Measurements from ENCODE around the gene MARCHF3. TPM values are rescaled to one million over a fixed set of nuclear protein-coding genes. Genes with fewer than 3 reads are reported as not detected.

MARCHF3 gene, protein sequence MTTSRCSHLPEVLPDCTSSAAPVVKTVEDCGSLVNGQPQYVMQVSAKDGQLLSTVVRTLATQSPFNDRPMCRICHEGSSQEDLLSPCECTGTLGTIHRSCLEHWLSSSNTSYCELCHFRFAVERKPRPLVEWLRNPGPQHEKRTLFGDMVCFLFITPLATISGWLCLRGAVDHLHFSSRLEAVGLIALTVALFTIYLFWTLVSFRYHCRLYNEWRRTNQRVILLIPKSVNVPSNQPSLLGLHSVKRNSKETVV
- total RNA-seq (2014; rRNA removed; shearing (Covaris generic)), result 2.3 and 3.4 TPM in 2 replicates

DNA sequence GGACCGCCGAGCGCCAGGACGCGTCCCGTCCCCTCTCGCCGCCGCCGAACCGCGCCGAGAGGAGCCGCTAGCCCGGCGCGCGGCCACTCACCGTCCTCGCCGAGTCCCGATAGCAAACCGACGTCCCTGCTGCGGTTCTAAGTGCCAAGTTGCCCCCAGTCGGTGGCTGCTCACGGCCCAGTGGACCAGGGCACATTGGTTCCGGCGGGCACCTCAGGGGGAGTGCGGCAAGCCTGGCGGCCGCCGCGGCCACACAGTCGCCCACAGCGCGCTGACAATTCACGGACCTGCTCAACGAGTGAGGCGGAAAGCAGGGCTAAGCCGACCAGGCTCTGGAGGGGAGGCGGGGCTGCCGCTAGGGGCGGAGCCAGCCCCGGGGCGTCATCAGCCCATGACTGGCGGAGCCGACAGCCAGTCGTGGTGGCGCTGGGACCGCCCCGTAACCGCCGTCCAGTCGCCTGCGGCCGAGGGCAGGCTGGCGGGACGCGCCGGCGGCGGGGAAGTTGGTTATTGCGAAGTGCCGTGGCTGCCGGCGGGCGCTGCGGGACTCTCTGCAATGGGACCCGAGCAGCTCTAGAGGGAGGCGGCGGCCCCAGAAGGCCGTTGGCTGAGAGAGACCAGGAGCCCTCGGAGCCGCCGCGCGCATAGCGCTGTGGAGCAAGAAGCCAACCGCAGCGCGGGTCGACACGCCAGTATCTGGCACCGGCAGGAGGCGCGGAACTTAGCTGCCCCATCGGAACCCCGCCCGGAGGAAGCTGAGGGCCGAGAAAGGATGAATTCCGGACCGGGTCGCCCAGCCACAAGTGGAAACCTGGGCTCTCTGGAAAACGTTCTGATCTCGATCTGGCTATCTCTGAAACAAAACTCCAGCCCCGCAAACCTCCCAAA is at the start of gene MARCHF3:
MARCHF3 (minus strand) TSS at position 300 of the 888 bp plus-strand sequence. CDS start 112,387 bp downstream, outside the sequence.
- Histone ChIP-seq H3K27ac (peak within 1 kb of the TSS; percentile 25; the same call in 1 of the 2 replicates), H3K9me3 (replicated peaks) (0 out of 2 replicates have a peak, but pooled peaks cover 3% of the 10 kb centered on the region), H3K4me1 (replicated peaks) (peaks cover 19% of the 10 kb centered on the region), H3K27me3 (replicated peaks) (peaks cover 13% of the 10 kb centered on the region), H3K36me3 (no peaks in the 10 kb centered on the region), H3K4me3 (peak within 1 kb of the TSS; percentile 54)
- peak; percentile 95 to 96 for DNase-seq (ENCODE audit: low read depth in 1 of 2, low spot score in 2 of 2)

DNA sequence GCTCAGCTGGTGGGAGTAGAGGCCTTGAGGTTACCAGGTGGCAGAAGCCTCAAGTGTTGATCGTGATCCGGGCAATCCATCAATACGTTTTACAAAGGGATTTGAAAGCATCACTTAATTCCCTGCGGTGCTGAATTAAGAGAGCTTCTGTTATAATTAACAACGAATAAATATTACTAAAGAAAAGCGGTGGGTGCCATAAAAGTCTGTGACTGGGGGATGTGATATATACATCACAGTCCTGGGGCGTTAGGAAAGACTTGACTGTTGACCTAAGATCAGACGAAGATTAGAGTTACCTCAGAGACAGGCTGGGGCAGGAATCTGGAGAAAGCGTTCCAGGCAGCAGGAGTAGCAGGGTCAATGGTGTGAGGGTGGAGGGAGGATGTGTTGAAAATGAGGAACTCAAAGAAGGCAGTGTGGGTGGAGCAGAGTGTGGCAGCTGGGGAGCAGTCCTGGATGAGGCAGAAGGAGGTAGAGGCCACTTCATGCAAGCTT is 49.7 kb upstream of the MARCHF3 start:
- Histone ChIP-seq H3K27ac (no peak overlapping the region), H3K9me3 (replicated peaks) (no peaks in the 10 kb centered on the region; the same call in 1 of the 2 replicates), H3K4me1 (replicated peaks) (no peaks in the 10 kb centered on the region), H3K36me3 (no peaks in the 10 kb centered on the region), H3K27me3 (replicated peaks) (peaks cover 7% of the 10 kb centered on the region), H3K4me3 (no peak overlapping the region)
- no peak for DNase-seq (ENCODE audit: low read depth in 1 of 2, low spot score in 2 of 2)

DNA sequence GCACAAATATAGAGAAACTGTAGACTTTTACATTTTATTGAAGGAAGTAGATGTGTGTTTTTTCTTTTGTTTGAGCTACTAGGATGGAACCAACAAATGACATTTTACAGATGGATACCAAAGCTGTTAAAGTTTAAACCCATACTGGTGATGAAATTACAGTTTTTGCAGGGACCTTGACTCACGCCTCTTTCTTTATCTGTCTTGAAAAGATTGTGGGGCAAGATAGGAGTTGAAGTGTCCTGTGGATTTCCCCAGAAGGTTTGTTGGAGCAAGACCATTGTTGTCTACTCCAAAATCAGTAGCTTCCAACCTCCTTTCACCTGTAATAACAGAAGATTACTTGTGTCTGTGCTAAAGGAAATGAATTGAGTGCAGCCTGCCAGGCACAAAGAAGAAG is 47.0 kb upstream of the MARCHF3 start:
- Histone ChIP-seq H3K9me3 (replicated peaks) (no peaks in the 10 kb centered on the region; the same call in 1 of the 2 replicates), H3K4me3 (no peak overlapping the region), H3K4me1 (replicated peaks) (no peaks in the 10 kb centered on the region), H3K27me3 (replicated peaks) (peaks cover 6% of the 10 kb centered on the region), H3K36me3 (no peaks in the 10 kb centered on the region), H3K27ac (no peak overlapping the region)
- no peak for DNase-seq (ENCODE audit: low read depth in 1 of 2, low spot score in 2 of 2)

DNA sequence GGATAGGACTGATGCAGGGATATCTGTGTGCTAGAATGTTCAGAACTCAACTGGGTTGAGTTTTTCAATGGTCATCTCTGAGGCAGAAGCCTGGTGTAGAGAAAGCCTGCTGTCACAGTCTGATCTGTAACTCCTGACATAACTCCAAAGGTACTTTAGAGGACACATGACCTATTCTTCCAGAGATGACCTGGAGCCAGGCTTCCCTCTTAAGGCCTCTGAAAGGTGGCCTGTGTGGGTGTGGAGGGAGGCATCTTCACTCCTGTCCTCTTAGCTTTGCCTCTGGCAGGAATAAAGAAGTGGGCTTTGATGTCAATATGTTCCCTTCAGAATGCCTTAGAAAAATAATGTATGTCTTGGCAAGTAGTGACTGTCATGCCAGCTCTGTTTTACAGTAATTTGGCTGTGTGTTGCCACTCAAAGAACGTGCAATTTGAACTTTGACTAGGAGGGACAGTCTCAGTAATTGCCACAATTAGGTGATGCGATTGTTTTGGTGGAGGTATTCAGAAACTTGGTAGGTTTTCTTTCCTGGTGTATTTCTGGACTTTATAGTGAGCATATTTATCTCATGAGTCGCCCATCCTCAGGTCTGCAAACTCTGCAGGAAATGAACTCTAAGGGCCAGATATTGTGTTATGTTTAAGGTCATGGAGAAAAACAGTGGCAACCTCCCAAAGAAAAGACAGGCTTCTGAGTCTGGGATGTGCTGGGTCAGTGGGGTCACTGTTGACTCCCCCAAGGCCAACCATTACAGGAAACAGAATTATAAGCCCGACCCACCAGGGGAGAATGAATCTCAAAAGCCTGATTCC is 46.2 kb upstream of the MARCHF3 start:
- Histone ChIP-seq H3K9me3 (replicated peaks) (no peaks in the 10 kb centered on the region; the same call in 1 of the 2 replicates), H3K36me3 (no peaks in the 10 kb centered on the region), H3K4me1 (replicated peaks) (no peaks in the 10 kb centered on the region), H3K4me3 (no peak overlapping the region), H3K27ac (no peak overlapping the region), H3K27me3 (replicated peaks) (peaks cover 6% of the 10 kb centered on the region)
- DNase-seq (ENCODE audit: low read depth in 1 of 2, low spot score in 2 of 2), result no peak

DNA sequence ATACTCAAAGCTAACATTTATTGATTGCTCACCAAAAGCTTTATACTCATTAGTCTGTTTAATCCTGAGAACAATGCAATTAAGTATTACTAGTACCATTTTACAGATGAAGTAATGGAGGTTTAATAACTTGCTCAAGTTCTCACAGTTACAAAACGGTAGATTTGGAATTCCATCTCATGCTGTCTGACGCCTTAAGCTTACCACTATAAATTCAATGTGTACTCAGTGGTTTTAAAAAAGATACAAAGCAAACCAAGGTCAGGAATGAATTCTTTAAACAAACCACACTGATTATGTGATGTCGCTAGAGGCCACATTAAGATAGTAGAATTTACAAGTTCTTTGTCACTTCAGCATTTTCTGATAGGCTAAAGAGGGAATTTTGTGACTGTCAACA is 44.1 kb upstream of the MARCHF3 start:
- DNase-seq (ENCODE audit: low read depth in 1 of 2, low spot score in 2 of 2), result no peak
- H3K36me3 ChIP-seq, result no peaks in the 10 kb centered on the region
- no peak overlapping the region for H3K4me3 ChIP-seq
- peaks cover 6% of the 10 kb centered on the region; the same call in 1 of the 2 replicates for H3K27me3 ChIP-seq (replicated peaks)
- H3K9me3 ChIP-seq (replicated peaks), result no peaks in the 10 kb centered on the region
- no peaks in the 10 kb centered on the region for H3K4me1 ChIP-seq (replicated peaks)
- H3K27ac ChIP-seq, result no peak overlapping the region

DNA sequence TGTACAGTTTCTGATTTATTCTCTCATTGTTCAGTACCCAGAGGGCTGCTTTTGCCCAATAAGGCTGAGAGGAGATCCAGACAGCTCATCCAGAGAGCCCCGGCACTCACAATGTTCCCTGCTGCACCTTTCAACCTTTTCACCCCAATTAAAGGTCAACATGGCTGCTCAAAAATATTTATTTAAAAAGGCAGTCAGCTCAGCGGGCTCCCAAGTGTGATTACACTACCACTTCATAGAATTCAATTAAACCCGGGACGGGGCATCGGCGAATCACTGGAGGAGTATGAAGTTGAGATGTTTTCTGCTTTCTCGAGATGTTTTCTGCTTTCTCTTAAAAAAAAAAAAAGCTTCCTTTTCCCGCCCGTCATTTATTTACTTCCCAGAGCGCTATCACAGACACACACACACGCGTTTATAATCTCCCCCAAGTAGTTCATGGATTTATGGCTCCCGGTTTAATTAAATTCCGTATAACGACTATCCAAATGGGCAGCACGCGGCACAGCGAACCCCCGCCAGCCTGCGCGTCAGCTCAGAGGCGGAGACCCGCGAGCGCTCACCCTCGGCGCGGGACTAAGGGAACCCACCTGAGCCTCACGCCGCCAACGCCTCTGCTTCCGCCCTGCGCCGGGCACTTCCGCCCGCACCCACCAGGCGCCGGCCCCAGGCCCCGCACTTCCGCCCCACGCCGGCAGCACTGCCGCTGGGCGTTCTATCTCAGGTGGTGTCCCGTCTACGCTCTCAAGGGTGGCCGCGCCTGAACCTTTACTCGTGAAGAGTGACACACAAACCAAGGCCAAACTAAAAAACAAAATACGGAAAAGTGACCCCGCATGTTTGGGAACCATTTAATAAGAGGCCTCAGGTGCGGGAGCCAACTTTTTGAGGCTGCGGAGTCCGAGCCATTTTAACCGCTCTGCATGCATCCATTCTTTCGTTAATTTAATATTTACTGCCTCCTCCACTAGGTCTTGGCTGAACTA is 42.8 kb upstream of the MARCHF3 start, which contains the start of gene C5orf63:
C5orf63 (minus strand) TSS at position 642 of the 986 bp plus-strand sequence. CDS start 14,507 bp downstream, outside the sequence.
- no peaks in the 10 kb centered on the region for H3K36me3 ChIP-seq
- peak in 1 of 2 experiments; percentile 26 for DNase-seq (ENCODE audit: low read depth in 1 of 2, low spot score in 2 of 2)
- H3K27ac ChIP-seq, result no peak within 1 kb of the TSS
- peaks cover 6% of the 10 kb centered on the region; the same call in 1 of the 2 replicates for H3K27me3 ChIP-seq (replicated peaks)
- peak within 1 kb of the TSS; percentile 38 for H3K4me3 ChIP-seq
- H3K9me3 ChIP-seq (replicated peaks), result no peaks in the 10 kb centered on the region
- H3K4me1 ChIP-seq (replicated peaks), result no peaks in the 10 kb centered on the region

DNA sequence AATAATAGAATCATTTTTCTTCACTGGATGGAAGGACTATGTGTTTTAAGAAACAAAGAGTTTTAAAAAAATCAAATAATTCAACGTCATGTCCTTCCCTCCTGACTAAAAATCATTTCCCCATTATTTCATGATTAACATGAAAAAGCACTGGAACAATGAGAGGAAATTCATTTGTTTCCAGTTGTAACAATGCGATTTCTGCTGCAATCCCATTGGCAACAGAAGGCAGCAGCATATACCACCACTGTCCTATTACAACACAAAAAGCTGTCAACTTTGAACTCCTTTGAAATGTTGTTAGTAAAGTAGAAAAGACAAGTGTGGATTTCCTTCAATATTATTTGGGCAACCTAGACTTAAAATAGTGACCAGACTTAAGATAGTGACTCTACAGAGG is 39.9 kb upstream of the MARCHF3 start:
- no peak overlapping the region for H3K27ac ChIP-seq
- no peak overlapping the region for H3K4me3 ChIP-seq
- H3K4me1 ChIP-seq (replicated peaks), result no peaks in the 10 kb centered on the region
- H3K36me3 ChIP-seq, result no peaks in the 10 kb centered on the region
- DNase-seq (ENCODE audit: low read depth in 1 of 2, low spot score in 2 of 2), result no peak
- H3K27me3 ChIP-seq (replicated peaks), result peaks cover 6% of the 10 kb centered on the region; the same call in 1 of the 2 replicates
- H3K9me3 ChIP-seq (replicated peaks), result no peaks in the 10 kb centered on the region

DNA sequence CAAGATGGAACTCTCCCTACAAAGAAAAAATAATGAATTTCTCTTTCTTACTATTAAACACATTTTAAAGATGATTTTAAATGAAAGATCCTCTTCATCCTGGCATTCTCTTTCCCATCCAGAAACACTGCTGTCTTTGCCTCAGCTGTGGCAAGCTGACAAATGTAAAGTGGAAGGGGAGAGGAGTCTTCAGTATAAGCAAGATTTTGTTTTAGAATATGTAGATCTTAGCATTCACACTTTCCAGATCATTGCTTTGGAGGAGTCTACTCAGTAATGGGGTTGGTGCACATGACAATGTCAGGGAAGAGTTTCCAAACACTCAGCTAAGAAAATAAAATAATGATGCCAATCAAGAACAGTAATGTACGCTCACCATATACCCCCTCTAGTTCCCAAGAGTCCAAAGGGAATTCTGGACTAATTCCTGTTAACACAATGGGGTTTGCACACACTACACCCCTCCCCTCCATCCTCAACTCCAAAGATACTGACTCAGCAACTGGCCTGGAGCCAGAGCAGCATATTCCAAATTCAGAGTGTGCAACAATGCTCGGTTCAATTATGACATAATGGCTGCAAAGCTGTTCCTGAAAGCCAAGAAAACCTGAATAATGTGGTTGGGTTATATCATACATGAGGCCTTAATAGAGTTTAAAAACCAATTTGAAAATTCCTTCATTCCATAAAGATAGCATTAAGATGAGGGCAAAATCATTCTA is 38.3 kb upstream of the MARCHF3 start:
- no peaks in the 10 kb centered on the region for H3K36me3 ChIP-seq
- H3K4me3 ChIP-seq, result no peak overlapping the region
- H3K27ac ChIP-seq, result no peak overlapping the region
- H3K4me1 ChIP-seq (replicated peaks), result no peaks in the 10 kb centered on the region
- DNase-seq (ENCODE audit: low read depth in 1 of 2, low spot score in 2 of 2), result no peak
- H3K9me3 ChIP-seq (replicated peaks), result no peaks in the 10 kb centered on the region
- H3K27me3 ChIP-seq (replicated peaks), result no peaks in the 10 kb centered on the region

DNA sequence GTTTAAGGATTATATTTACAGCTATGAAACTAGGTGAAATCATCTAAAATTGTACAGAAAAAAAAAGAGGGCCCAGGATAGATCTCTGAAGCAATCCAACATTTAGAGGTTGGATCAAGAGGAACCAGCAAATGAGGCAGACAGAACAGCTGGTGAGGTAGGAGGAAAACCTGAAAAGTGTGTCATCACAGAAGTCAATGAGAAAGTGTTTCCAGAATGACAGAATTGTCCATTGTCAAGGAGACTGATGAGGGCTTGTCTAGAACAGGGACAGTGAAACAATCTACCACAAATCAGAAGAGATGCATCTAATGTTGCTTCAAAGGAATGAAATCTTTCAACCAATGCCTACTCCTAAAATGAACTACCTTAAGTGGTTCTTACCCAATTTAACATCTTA is 36.4 kb upstream of the MARCHF3 start:
- H3K9me3 ChIP-seq (replicated peaks), result no peaks in the 10 kb centered on the region
- H3K4me3 ChIP-seq, result no peak overlapping the region
- no peak overlapping the region for H3K27ac ChIP-seq
- H3K27me3 ChIP-seq (replicated peaks), result no peaks in the 10 kb centered on the region
- DNase-seq (ENCODE audit: low read depth in 1 of 2, low spot score in 2 of 2), result no peak
- no peaks in the 10 kb centered on the region for H3K4me1 ChIP-seq (replicated peaks)
- no peaks in the 10 kb centered on the region for H3K36me3 ChIP-seq

DNA sequence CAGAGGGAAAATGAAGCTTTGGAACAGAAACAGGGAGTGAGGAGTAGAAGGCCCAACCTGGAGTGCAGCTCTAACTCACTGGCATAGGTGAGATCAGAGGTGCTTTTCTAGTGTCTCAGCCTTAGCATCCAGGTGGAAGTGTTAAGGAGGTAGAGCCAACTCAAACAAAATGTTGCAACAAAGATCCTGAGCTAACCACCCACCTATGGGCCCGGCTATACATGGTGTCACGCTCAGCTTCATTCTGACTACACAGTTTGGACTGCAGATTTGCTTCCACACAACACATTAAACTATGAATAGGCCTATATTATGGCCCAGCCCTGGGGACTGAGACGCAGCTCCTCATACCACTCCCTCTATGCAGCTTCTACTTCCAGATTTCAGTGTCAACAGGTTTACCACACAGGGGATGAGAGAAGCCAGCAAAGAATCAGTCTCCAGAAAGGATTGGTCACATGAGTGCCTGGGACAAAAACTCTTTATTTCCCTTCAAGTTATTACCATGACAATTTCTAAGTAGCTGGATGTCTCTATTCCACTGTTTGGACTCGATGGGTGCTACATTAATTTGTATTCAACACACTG is 34.0 kb upstream of the MARCHF3 start:
- Histone ChIP-seq H3K4me1 (replicated peaks) (no peaks in the 10 kb centered on the region), H3K27me3 (replicated peaks) (no peaks in the 10 kb centered on the region)

DNA sequence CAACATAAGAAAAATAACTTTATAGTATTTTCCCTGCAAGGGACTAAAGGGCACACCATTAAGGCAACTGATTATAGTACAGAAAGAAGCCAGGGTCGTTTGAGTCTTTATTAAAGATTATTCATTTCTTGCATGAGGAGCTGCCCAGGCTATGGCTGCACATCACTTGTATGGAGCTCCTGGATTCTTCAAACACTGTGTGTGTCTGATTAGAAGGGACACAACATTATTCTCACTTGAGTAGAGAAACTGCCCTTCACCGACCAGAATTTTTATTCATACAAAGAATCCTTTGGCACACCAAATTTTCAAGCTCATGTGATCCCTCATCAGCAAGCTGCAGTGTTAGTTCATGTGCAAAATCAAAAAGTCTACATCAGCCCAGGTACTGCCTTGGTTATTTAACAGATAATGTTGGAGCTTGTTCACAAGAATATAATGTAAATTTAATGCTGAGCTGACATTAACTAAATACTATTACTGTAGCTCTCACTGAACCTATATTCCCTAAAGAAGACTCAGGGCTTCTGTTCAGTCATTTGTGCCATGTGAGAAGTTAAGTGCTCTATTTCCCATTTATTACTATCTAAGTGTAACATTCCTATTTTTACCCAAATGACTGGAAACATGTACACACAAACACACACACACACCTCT is 33.0 kb upstream of the MARCHF3 start:
- Histone ChIP-seq H3K4me3 (no peak overlapping the region), H3K4me1 (replicated peaks) (no peaks in the 10 kb centered on the region), H3K9me3 (replicated peaks) (no peaks in the 10 kb centered on the region), H3K27me3 (replicated peaks) (no peaks in the 10 kb centered on the region), H3K27ac (no peak overlapping the region), H3K36me3 (no peaks in the 10 kb centered on the region)
- no peak for DNase-seq (ENCODE audit: low read depth in 1 of 2, low spot score in 2 of 2)

More for the DNA sequence above, 34.0 kb upstream of the MARCHF3 start:
- Histone ChIP-seq H3K4me3 (no peak overlapping the region), H3K9me3 (replicated peaks) (no peaks in the 10 kb centered on the region), H3K36me3 (no peaks in the 10 kb centered on the region), H3K27ac (no peak overlapping the region)
- no peak for DNase-seq (ENCODE audit: low read depth in 1 of 2, low spot score in 2 of 2)
